K562 (cell line): ENCODE measurements around the gene PHF12. TPM values are rescaled to one million over a fixed set of nuclear protein-coding genes. Genes with fewer than 3 reads are reported as not detected.
A peak's percentile ranks its signal among the peaks of the same experiment; 100 is the strongest.

ENCODE experiments used
- DPF2 ChIP-seq: fragments of 450-650 bp; IDR thresholded peaks from 2 replicates; pipeline ENCODE4 v1.6.1; 2016
- ESRRB ChIP-seq: fragments of 250-450 bp; sonication (Bioruptor Pico); IDR thresholded peaks from 2 replicates; pipeline ENCODE4 v1.5.0; 2020; ENCODE audit warnings: mild to moderate bottlenecking, moderate library complexity, borderline replicate concordance
- KDM5B ChIP-seq: fragments of 200-600 bp; sonication (generic); IDR thresholded peaks from 2 replicates; pipeline ENCODE4 v1.6.1; 2012; ENCODE audit warnings: low read depth, mild to moderate bottlenecking, moderate library complexity, low read length, control low read depth, inconsistent platforms; ENCODE audit not compliant: insufficient replicate concordance
- MGA ChIP-seq: fragments of 450-650 bp; IDR thresholded peaks from 2 replicates; pipeline ENCODE4 v1.6.1; 2016; ENCODE audit warnings: mild to moderate bottlenecking, moderate library complexity
- PRMT5 ChIP-seq: sonication (generic); formaldehyde crosslinking; IDR thresholded peaks from 2 replicates; pipeline ENCODE4 v1.5.0; 2020; ENCODE audit warnings: missing genetic modification reagents
- SLC30A9 ChIP-seq: fragments of 250-450 bp; sonication (Bioruptor Pico); IDR thresholded peaks from 2 replicates; pipeline ENCODE4 v1.8.0; 2022; ENCODE audit warnings: mild to moderate bottlenecking, moderate library complexity
- TCF3 ChIP-seq: sonication (generic); formaldehyde crosslinking; IDR thresholded peaks from 2 replicates; pipeline ENCODE4 v1.4.0; 2020; ENCODE audit warnings: mild to moderate bottlenecking, missing genetic modification reagents
- ZNF318 ChIP-seq, 2 experiments: fragments of 450-650 bp; IDR thresholded peaks; 2 replicates each; pipeline ENCODE4 v1.6.1; 2016; ENCODE audit warnings: mild to moderate bottlenecking in 2 of 2, borderline replicate concordance in 1 of 2, low read depth in 1 of 2, moderate library complexity in 1 of 2
- ZNF77 ChIP-seq: fragments of 250-450 bp; sonication (Bioruptor Pico); IDR thresholded peaks from 2 replicates; pipeline ENCODE4 v1.5.0; 2020
- polyA plus RNA-seq, 8 experiments: library from polyadenylated mRNA; depleted of rRNA in 4 of 8; stranded (reverse) in 5 of 8; unstranded in 3 of 8; fragments of >200 nt; fragmentation: Nextera tagmentation in 2 of 8; fragmentation: Illumina TruSeq in 1 of 8; extraction: Ambion mirVana in 2 of 8; extraction: Trizol in 1 of 8; gene quantifications; 2 replicates each; pipeline versions ENCODE4 v1.2.1 to v1.2.3, GENCODE V29; 2011 to 2014; ENCODE audit warnings: inconsistent platforms in 1 of 8, missing spikeins in 1 of 8
- total RNA-seq, 7 experiments: library from RNA; depleted of rRNA in 6 of 7; stranded (reverse); fragments of >200 nt in 6 of 7; fragmentation: Illumina TruSeq in 2 of 7; extraction: Trizol in 2 of 7; gene quantifications; 2 replicates each; pipeline versions ENCODE4 v1.2.1 to v1.2.3, GENCODE V29; 2011 to 2021; ENCODE audit warnings: low replicate concordance in 1 of 7

The PHF12 gene
- total and polyA plus RNA-seq, 9 of the 15 experiments (the other 6 are each of a cell fraction or from before 2014, with no cell fraction given) = 0.82 to 31.3 (median 13.5) TPM

- TF ChIP-seq MGA = peak; percentile 90
- no peak for TF ChIP-seq TCF3 (CRISPR knock-in tag)
- peak; percentile 47 for TF ChIP-seq DPF2
- peak; percentile 66 for TF ChIP-seq KDM5B
- no peak for TF ChIP-seq ESRRB
- TF ChIP-seq ZNF77 = no peak
- TF ChIP-seq ZNF318 (IDR thresholded peaks at IDR 0.05; ENCODE audit: borderline replicate concordance in 1 of 2, low read depth in 1 of 2) = no peak
- TF ChIP-seq SLC30A9 (CRISPR knock-in tag) = no peak
- TF ChIP-seq PRMT5 (CRISPR knock-in tag) = no peak
These were observed 90.9 kb downstream of the PHF12 start (continued) for GRCh38 chr17:28860363-28860808.
